SK-N-MC (cell line): ENCODE measurements around the gene THBS3.
"Not testable (repeated sequence)": the region's sequence is repeated elsewhere in the genome, so short reads cannot be mapped to it uniquely, and the experiment has no call there.

ENCODE experiments used
- DNase-seq: peaks from one replicate; pipeline ENCODE4 v3.0.0-alpha.2; 2011; ENCODE audit warnings: low read depth, low spot score
- H3K27ac ChIP-seq: fragments of 200-600 bp; sonication (generic); 2 replicates; pipeline ENCODE4 v1.5.1; 2016; ENCODE audit warnings: mixed run types
- H3K36me3 ChIP-seq: fragments of 200-600 bp; sonication (generic); 2 replicates; pipeline ENCODE4 v1.6.1; 2017; ENCODE audit warnings: antibody characterized with exemption, low read length, mixed read lengths; ENCODE audit not compliant: insufficient read depth
- H3K4me3 ChIP-seq: fragments of 200-600 bp; sonication (generic); 2 replicates; pipeline ENCODE4 v1.5.1; 2016
- H3K9ac ChIP-seq: fragments of 200-600 bp; sonication (generic); 2 replicates; pipeline ENCODE4 v1.8.0; 2017; ENCODE audit warnings: mixed run types, mixed read lengths; ENCODE audit not compliant: insufficient read length
- H3K9me3 ChIP-seq: fragments of 200-600 bp; sonication (generic); 2 replicates; pipeline ENCODE4 v1.6.1; 2017; ENCODE audit warnings: low read depth, mild to moderate bottlenecking, antibody characterized with exemption, low read length, moderate library complexity, mixed read lengths
- EZH2 ChIP-seq: fragments of 200-600 bp; sonication (generic); IDR thresholded peaks from one replicate; pipeline ENCODE4 v1.6.1; 2017; ENCODE audit warnings: antibody characterized with exemption
- FOXP2 ChIP-seq: optimal IDR thresholded peaks from 2 replicates; pipeline ENCODE3; 2011; ENCODE audit warnings: mild to moderate bottlenecking, moderate library complexity; ENCODE audit not compliant: insufficient read depth; ENCODE audit errors: extremely low read length, control extremely low read depth
- POLR2AphosphoS5 ChIP-seq: IDR thresholded peaks from 2 replicates; pipeline ENCODE4 v1.6.1; 2012; ENCODE audit warnings: mild to moderate bottlenecking, low read depth, low read length, borderline replicate concordance

The THBS3 gene

DNA sequence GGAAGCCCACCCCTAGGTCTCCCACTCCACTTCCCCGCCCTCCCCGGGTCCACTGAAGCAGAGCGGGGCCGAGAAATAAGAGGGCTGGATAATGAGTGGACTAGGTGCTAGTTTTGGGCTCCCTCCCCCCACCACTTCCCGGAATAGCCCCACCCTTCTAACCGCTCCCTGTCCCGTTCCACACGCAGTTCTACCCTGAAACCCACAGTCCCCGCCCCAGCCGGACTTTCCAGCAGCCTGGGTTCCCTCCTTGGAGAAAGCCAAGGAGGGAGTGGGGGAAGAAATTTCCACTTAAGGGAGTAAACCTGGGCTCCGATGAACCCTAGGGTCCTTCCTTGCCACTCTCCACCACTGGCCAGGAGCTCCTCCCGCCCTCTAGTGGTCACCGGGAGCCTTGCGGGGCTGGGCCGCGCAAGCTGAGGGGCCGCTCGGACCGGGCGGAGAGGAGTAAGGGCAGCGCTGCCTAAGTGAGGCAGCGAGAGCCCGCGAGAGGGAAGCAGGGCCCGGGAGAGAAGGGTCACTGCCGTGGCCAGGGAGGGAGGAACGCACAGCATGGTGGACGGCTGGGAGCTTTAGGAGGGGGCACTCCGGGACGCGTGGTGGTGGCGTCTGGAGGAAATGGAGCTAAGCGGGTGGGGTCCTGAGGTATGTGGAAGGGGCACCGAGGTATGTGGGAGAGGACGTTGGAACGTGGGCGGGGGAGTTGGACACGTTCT is 14.3 kb downstream of the THBS3 start:
- H3K9me3 ChIP-seq, result no peaks in the 10 kb centered on the region
- no peak for DNase-seq
- peak overlapping the region; percentile 37 for H3K9ac ChIP-seq
- TF ChIP-seq POLR2AphosphoS5 (no peak), FOXP2 (no peak), EZH2 (no peak)
- H3K4me3 ChIP-seq, result no peak overlapping the region
- peak overlapping the region; percentile 99 for H3K27ac ChIP-seq
- H3K36me3 ChIP-seq, result peaks cover 17% of the 10 kb centered on the region; the same call in 1 of the 2 replicates

DNA sequence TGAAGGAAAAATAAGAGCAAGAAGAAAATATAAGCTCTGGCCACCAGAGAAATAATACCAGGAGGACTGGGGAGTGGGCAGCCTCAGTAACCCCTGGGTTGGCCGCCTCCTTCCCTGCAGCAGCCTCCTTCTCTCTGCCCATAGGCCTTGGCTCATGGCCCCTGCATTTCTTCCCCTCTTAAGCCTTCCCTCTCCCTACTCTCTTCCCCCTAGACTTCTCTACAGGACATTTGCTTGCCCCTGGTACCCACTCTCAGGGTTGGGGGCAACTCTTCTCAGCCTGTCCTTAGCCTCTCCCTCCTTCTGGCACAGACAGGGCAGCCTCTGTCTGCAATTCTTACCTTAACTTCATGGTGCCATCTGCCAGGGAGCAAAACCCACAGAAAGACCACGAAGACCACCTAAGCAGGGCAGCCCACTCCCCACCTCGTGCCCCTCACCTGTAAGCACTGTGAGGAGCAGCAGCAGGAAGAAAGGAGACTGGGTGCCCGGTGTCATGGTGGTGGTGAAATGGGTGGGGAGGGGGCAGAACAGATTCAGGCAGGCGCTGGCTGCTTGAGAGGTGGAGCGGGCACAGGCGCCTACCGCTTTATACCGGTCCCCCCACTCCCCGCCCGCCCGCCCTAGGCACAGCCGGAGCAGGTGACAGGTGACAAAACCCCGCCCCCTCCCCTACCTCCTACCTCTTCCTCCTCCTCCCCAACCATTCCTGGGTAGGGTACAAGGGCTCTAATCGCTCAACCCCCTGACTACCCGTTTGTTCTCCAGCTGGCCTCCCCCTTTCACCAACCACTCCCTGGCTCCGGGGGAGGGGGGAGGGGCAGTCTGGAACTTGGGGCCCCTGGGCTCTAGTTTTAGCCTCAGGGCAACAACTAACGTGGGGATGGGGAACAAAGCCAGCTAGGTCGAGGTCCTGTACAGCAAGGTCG is 15.1 kb downstream of the THBS3 start:
- no peak for TF ChIP-seq EZH2
- TF ChIP-seq FOXP2, result no peak
- TF ChIP-seq POLR2AphosphoS5, result no peak
- no peak for DNase-seq
- Histone ChIP-seq H3K9ac (peak overlapping the region; percentile 37), H3K36me3 (peaks cover 8% of the 10 kb centered on the region; the same call in 1 of the 2 replicates), H3K9me3 (no peaks in the 10 kb centered on the region), H3K4me3 (no peak overlapping the region), H3K27ac (peak overlapping the region; percentile 99)

DNA sequence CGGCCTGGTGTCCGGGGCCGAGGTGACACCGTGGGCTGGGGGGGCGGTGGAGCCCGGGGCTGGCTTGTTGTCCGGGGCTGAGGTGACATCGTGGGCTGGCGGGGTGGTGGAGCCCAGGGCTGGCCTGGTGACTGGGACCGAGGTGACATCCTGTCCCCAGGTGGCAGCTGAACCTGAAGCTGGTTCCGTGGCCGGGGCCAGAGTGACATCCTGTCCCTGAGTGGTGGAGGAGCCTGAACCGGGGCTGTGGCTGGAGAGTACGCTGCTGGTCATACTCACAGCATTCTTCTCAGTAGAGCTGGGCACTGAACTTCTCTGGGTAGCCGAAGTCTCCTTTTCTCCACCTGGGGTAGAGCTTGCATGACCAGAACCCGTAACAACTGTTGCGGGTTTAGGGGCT is 15.8 kb downstream of the THBS3 start:
- Histone ChIP-seq H3K9ac (no peak overlapping the region), H3K27ac (peak overlapping the region; percentile 50; the same call in 1 of the 2 replicates), H3K4me3 (no peak overlapping the region), H3K9me3 (no peaks in the 10 kb centered on the region), H3K36me3 (peaks cover 1% of the 10 kb centered on the region; the same call in 1 of the 2 replicates)
- TF ChIP-seq POLR2AphosphoS5 (no peak), EZH2 (no peak), FOXP2 (no peak)
- DNase-seq, result no peak

GRCh38 chr1:155189926-155190325 is 17.8 kb downstream of the THBS3 start:
- not testable (repeated sequence) for H3K9me3 ChIP-seq, DNase-seq, H3K27ac ChIP-seq, H3K4me3 ChIP-seq, H3K9ac ChIP-seq, H3K36me3 ChIP-seq

- TF ChIP-seq EZH2 (no peak), FOXP2 (no peak)
- Histone ChIP-seq H3K9me3 (no peaks in the 10 kb centered on the region), H3K4me3 (no peak overlapping the region), H3K9ac (no peak overlapping the region), H3K36me3 (no peaks in the 10 kb centered on the region), H3K27ac (peak overlapping the region; percentile 4; the same call in 1 of the 2 replicates)
- no peak for DNase-seq
Observed at GRCh38 chr1:155188268-155188667, 19.4 kb downstream of the THBS3 start.

DNA sequence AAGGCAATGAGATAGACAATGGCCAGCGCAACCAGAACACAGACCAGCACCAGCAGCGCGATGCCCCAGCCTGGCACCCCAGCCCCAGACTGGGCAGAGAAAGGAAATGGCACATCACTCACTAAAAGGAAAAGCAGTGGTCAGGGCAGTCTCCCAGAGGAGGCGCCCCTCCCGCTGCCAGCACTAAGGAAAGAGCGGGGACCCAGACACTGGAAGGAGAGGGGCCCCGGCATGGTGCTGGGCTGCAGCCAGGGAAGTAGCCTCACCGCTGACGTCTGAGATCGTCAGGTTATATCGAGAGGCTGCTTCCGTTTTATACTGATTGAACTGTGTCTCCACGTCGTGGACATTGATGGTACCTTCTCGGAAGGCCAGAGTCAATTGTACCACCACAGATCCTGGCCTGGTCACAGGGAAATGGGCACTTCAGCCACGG is 20.2 kb downstream of the THBS3 start:
- no peak for DNase-seq
- Histone ChIP-seq H3K27ac (peak overlapping the region; percentile 4; the same call in 1 of the 2 replicates), H3K9me3 (no peaks in the 10 kb centered on the region), H3K9ac (no peak overlapping the region), H3K4me3 (no peak overlapping the region), H3K36me3 (no peaks in the 10 kb centered on the region)
- no peak for TF ChIP-seq FOXP2
- TF ChIP-seq EZH2, result no peak
- no peak for TF ChIP-seq POLR2AphosphoS5

- no peak overlapping the region for H3K4me3 ChIP-seq
- no peak for DNase-seq
- H3K9ac ChIP-seq, result no peak overlapping the region
- no peaks in the 10 kb centered on the region for H3K9me3 ChIP-seq
- TF ChIP-seq FOXP2, result no peak
- TF ChIP-seq EZH2, result no peak
- TF ChIP-seq POLR2AphosphoS5, result no peak
- no peak overlapping the region for H3K27ac ChIP-seq
- no peaks in the 10 kb centered on the region for H3K36me3 ChIP-seq
Observed at GRCh38 chr1:155186794-155187455, 20.8 kb downstream of the THBS3 start.

- no peak for DNase-seq
- Histone ChIP-seq H3K4me3 (no peak overlapping the region), H3K36me3 (no peaks in the 10 kb centered on the region), H3K27ac (no peak overlapping the region), H3K9ac (no peak overlapping the region), H3K9me3 (no peaks in the 10 kb centered on the region)
- no peak for TF ChIP-seq EZH2
- no peak for TF ChIP-seq FOXP2
- TF ChIP-seq POLR2AphosphoS5, result no peak
Observed at GRCh38 chr1:155186067-155186793, 21.5 kb downstream of the THBS3 start.
